DOHH2 (cell line): ENCODE measurements around the gene SNX1.

ENCODE experiments used
- H3F3A ChIP-seq: fragments of 200-600 bp; sonication (generic), shearing (Covaris generic); 2 replicates; pipeline ENCODE4 v1.6.0; 2016; ENCODE audit warnings: antibody characterized with exemption, mild to moderate bottlenecking; ENCODE audit not compliant: control insufficient read depth, insufficient read depth
- H3K27ac ChIP-seq: fragments of 200-600 bp; sonication (generic); 2 replicates; pipeline ENCODE4 v1.5.1; 2014; ENCODE audit warnings: low read depth, mild to moderate bottlenecking, low read length, moderate library complexity
- H3K27me3 ChIP-seq: fragments of 200-600 bp; sonication (generic); 2 replicates; pipeline ENCODE4 v1.6.1; 2014; ENCODE audit warnings: mild to moderate bottlenecking, low read length, mixed read lengths; ENCODE audit not compliant: control insufficient read depth
- H3K36me3 ChIP-seq: fragments of 200-600 bp; sonication (generic); 2 replicates; pipeline ENCODE4 v1.6.1; 2014; ENCODE audit warnings: mild to moderate bottlenecking, low read length, moderate library complexity, mixed read lengths; ENCODE audit not compliant: control insufficient read depth
- H3K4me1 ChIP-seq: fragments of 200-600 bp; sonication (generic); 2 replicates; pipeline ENCODE4 v1.6.1; 2014; ENCODE audit warnings: mild to moderate bottlenecking, low read length, mixed read lengths; ENCODE audit not compliant: control insufficient read depth
- H3K4me2 ChIP-seq: fragments of 200-600 bp; sonication (generic); 2 replicates; pipeline ENCODE4 v1.6.0; 2014; ENCODE audit warnings: mild to moderate bottlenecking, low read length, moderate library complexity
- H3K4me3 ChIP-seq: fragments of 200-600 bp; sonication (generic); 2 replicates; pipeline ENCODE4 v1.5.1; 2014; ENCODE audit warnings: mild to moderate bottlenecking, low read length, mixed read lengths
- H3K79me2 ChIP-seq: fragments of 200-600 bp; sonication (generic); 2 replicates; pipeline ENCODE4 v1.6.1; 2014; ENCODE audit warnings: mild to moderate bottlenecking, low read length, mixed read lengths; ENCODE audit not compliant: control insufficient read depth
- H3K9me2 ChIP-seq: fragments of 200-600 bp; sonication (generic); replicated peaks from 2 replicates; pipeline ENCODE4 v1.6.1; 2014; ENCODE audit warnings: mild to moderate bottlenecking, low read length, mixed read lengths; ENCODE audit not compliant: control insufficient read depth
- H3K9me3 ChIP-seq: fragments of 200-600 bp; sonication (generic); 2 replicates; pipeline ENCODE4 v1.6.1; 2014; ENCODE audit warnings: antibody characterized with exemption, low read length, mixed read lengths; ENCODE audit not compliant: control insufficient read depth, insufficient read depth
- H4K20me1 ChIP-seq: fragments of 200-600 bp; sonication (generic); 2 replicates; pipeline ENCODE4 v1.6.0; 2014; ENCODE audit warnings: low read depth, mild to moderate bottlenecking, antibody characterized with exemption, low read length, moderate library complexity; ENCODE audit not compliant: control insufficient read depth, insufficient read depth
- EZH2phosphoT487 ChIP-seq: fragments of 200-600 bp; sonication (generic); IDR thresholded peaks from 2 replicates; pipeline ENCODE4 v1.6.1; 2017; ENCODE audit warnings: borderline replicate concordance, mild to moderate bottlenecking, antibody characterized with exemption, low read length, moderate library complexity, mixed read lengths
- TF ChIP-seq, protein P1 (sequence below): fragments of 200-600 bp; sonication (generic); IDR thresholded peaks from one replicate; pipeline ENCODE4 v1.5.1; 2014; ENCODE audit warnings: antibody characterized with exemption, mild to moderate bottlenecking, low read depth, low read length; ENCODE audit not compliant: poor library complexity, severe bottlenecking

Gene SNX1

DNA sequence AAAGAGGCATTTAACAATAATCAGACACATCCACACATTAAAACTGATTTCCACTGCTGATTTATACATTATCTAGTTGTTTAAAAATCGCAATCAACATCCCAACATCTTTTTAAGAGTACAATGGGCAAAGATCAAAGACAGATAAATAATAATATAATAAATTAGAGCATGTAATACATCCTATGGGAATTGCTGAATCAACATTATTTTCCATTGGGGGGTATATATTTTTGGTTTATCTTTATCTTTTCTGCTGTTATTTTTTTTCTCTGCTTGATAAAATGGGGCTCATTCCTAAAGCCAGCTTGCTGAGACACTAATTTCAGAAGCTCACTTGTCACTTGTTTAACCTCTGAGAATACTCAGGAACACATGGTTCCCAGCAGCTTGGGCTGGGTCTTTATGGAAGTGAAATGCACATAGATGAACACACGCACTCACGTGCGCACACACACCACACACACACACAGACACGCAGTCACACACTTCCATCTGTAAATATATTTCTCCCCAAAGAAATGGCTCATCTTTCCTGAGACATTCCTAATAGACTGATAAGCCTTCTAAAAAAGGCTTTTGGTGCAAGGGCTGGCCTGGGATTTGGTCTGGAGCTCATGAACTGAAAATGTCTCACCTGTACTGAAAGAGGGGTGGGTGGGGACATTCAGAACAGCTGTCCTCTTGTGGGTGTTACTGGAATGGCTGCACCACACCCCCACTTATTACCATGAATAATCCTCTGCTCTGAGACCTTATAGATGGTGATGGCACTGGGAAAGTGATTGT lies 70.5 kb downstream of the SNX1 start:
- no peaks in the 10 kb centered on the region for H3K9me2 ChIP-seq
- H4K20me1 ChIP-seq, result no peaks in the 10 kb centered on the region
- H3K9me3 ChIP-seq, result no peaks in the 10 kb centered on the region
- no peak overlapping the region for H3K27ac ChIP-seq
- no peak overlapping the region for H3K4me3 ChIP-seq
- H3F3A ChIP-seq, result peaks cover 10% of the 10 kb centered on the region; the same call in 1 of the 2 replicates
- H3K36me3 ChIP-seq, result peaks cover 10% of the 10 kb centered on the region
- H3K79me2 ChIP-seq, result peaks cover 15% of the 10 kb centered on the region
- TF ChIP-seq EZH2phosphoT487, result no peak
- TF ChIP-seq, protein P1, sequence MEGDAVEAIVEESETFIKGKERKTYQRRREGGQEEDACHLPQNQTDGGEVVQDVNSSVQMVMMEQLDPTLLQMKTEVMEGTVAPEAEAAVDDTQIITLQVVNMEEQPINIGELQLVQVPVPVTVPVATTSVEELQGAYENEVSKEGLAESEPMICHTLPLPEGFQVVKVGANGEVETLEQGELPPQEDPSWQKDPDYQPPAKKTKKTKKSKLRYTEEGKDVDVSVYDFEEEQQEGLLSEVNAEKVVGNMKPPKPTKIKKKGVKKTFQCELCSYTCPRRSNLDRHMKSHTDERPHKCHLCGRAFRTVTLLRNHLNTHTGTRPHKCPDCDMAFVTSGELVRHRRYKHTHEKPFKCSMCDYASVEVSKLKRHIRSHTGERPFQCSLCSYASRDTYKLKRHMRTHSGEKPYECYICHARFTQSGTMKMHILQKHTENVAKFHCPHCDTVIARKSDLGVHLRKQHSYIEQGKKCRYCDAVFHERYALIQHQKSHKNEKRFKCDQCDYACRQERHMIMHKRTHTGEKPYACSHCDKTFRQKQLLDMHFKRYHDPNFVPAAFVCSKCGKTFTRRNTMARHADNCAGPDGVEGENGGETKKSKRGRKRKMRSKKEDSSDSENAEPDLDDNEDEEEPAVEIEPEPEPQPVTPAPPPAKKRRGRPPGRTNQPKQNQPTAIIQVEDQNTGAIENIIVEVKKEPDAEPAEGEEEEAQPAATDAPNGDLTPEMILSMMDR, result no peak
- H3K4me2 ChIP-seq, result no peak overlapping the region
- H3K27me3 ChIP-seq, result no peaks in the 10 kb centered on the region
- peaks cover 19% of the 10 kb centered on the region for H3K4me1 ChIP-seq

DNA sequence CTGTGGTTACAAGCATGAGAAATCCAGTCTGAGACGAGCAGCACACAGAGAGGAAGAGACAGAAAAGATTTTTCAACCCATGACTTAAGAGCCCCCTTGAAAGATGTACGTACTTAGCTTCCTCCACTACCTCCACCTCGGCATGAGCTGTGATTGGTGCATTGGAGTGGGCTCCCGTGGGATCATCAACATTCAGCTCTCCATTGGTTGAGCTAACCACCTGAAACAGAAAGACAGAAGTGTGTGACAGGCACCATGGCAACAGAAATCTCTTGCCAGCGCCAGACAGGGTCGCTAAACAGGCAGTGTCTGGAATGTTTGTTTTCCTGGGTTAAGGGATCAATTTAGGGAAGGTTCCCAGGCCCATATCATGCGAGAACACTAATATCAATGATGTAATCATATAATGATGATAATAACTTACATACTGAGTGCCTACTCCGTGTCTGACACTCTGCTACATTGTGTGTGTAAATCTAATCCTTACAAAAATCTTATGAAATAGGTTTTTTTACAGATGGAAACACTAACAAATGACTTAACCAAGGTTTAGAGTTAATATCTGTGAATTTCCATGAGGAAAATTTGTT lies 84.5 kb downstream of the SNX1 start:
- Histone ChIP-seq H3K27me3 (no peaks in the 10 kb centered on the region), H3K36me3 (no peaks in the 10 kb centered on the region), H3K79me2 (no peaks in the 10 kb centered on the region), H3K4me2 (no peak overlapping the region), H3K27ac (no peak overlapping the region), H3K4me3 (no peak overlapping the region), H3K9me2 (no peaks in the 10 kb centered on the region), H3F3A (no peaks in the 10 kb centered on the region), H3K4me1 (no peaks in the 10 kb centered on the region), H3K9me3 (no peaks in the 10 kb centered on the region), H4K20me1 (no peaks in the 10 kb centered on the region)
- TF ChIP-seq, protein P1, result no peak
- TF ChIP-seq EZH2phosphoT487, result no peak

DNA sequence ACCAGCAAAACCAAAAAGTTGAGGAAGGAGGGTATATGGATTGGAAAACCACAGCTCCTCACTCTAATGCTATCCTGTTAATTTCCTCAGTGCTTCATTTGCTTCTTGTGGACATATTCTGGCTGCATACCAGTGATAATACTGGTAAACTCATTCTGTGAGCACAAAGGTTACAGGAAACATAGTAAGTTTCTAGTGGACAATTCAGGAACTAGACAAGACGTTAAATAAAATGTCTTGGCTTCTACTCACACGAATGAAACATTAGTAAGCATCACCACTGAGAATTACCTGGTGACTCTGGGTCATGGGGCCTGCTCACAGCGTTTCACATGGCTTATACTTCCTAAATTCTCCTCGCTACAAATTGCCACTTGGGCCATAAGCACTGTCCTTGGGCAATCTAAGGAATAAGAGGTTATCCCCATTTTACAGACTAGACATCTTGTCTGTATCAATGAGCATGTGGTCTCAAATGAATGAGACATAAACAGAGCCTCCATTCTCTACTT lies 87.1 kb downstream of the SNX1 start:
- Histone ChIP-seq H3K9me3 (no peaks in the 10 kb centered on the region), H3K79me2 (no peaks in the 10 kb centered on the region), H3K9me2 (no peaks in the 10 kb centered on the region), H3K4me1 (no peaks in the 10 kb centered on the region), H4K20me1 (no peaks in the 10 kb centered on the region), H3K4me2 (no peak overlapping the region), H3K27me3 (no peaks in the 10 kb centered on the region), H3K27ac (no peak overlapping the region), H3K4me3 (no peak overlapping the region), H3F3A (no peaks in the 10 kb centered on the region), H3K36me3 (no peaks in the 10 kb centered on the region)
- no peak for TF ChIP-seq EZH2phosphoT487
- TF ChIP-seq, protein P1, result no peak
